MV-4-11 (cell line): ENCODE measurements around the gene SHMT2.

Experiments
- DNase-seq: peaks from one replicate; lab custom pipeline; 2025; lab: John Stamatoyannopoulos, UW

SHMT2 gene

GRCh38 chr12:57215065-57215464, 14.4 kb upstream of the SHMT2 start:
- no peak for DNase-seq

GRCh38 chr12:57215668-57216013, 13.9 kb upstream of the SHMT2 start:
- no peak for DNase-seq

- DNase-seq = no peak
These were observed 13.2 kb upstream of the SHMT2 start, which contains the start of gene NXPH4 for GRCh38 chr12:57216014-57216911. Gene NXPH4 (plus strand): TSS chr12:57216794. CDS start chr12:57216970, 176 bp downstream.

GRCh38 chr12:57216921-57217879, 12.3 kb upstream of the SHMT2 start:
- no peak for DNase-seq

GRCh38 chr12:57218030-57218853, 11.3 kb upstream of the SHMT2 start:
- DNase-seq = no peak

- DNase-seq = no peak
These were observed 10.1 kb upstream of the SHMT2 start for GRCh38 chr12:57219205-57219992.

GRCh38 chr12:57219993-57220754, 9.3 kb upstream of the SHMT2 start:
- DNase-seq = no peak

- no peak for DNase-seq
These were observed 8.7 kb upstream of the SHMT2 start for GRCh38 chr12:57220770-57221168.

GRCh38 chr12:57221169-57221917, 8.2 kb upstream of the SHMT2 start:
- DNase-seq = no peak

GRCh38 chr12:57222286-57223190, 7.0 kb upstream of the SHMT2 start:
- DNase-seq = no peak

- no peak for DNase-seq
These were observed 6.0 kb upstream of the SHMT2 start for GRCh38 chr12:57223191-57224165.

GRCh38 chr12:57224278-57224972, 5.1 kb upstream of the SHMT2 start:
- no peak for DNase-seq

GRCh38 chr12:57224973-57225679, 4.4 kb upstream of the SHMT2 start:
- no peak for DNase-seq

GRCh38 chr12:57225680-57226210, 3.8 kb upstream of the SHMT2 start:
- DNase-seq = no peak

- DNase-seq = no peak
These were observed 2.8 kb upstream of the SHMT2 start for GRCh38 chr12:57226588-57227314.
